Activated CD4-positive, CD25-positive, alpha-beta regulatory T cell treated with anti-CD3 and anti-CD28 coated beads, Interleukin-2, amount 50 U/mL, for 16 hours (primary cell): ENCODE results near the gene KLHL22.
"Not testable (repeated sequence)": the region's sequence is repeated elsewhere in the genome, so short reads cannot be mapped to it uniquely, and the experiment has no call there.

ENCODE experiments used
- DNase-seq: peaks from one replicate; pipeline ENCODE4 v3.0.0-alpha.2; 2020; ENCODE audit warnings: low read depth, low spot score

KLHL22 gene

DNA sequence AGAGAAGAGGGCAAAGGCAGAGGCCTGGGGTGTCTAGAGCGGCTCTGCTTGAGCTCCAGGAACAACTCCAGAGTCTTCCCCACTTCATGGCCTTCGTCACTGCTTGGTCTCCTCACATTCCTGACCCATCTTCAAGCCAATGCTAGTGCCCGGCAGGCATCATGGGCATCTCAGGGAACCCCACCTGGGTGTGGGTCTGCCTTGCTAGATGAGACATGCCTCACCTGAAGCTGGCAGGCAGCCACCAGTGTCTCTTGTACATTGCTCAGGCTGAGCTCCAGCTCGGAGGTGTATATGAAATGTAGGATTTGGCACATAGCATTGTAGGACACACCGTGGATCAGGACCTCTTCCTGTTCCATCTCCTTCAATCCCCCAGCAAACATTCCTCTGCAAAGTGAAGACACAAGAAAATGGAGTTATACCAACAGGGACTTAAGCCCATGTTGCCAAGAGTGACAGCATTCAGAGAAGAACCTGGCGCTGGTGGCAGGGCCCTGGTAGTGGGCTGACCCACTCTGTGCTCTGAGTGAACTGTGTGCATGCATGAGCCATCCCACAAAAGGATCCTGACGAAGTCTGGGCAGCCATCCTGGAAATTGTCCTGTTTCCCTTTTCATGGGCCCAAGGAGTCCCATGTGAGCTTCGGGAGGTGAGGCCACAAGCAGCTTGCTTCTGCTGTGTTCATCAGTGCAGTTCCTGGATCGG lies 24.3 kb downstream of the KLHL22 start:
- DNase-seq, result no peak

DNA sequence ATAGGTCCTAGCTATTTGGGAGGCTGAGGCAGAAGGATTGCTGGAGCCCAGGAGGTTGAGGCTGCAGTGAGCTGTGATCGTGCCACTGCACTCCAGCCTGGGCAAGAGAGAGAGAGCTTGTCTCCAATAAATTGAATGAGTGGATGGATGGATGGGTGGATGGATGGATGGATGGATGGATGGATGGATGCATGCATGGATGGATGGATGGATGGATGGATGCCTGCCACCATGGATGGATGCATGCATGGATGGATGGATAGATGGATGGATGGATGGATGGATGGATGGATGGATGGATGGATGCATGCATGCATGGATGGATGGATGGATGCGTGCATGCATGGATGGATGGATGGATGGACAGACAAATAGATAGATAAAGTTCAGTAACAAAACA lies 25.1 kb downstream of the KLHL22 start:
- not testable (repeated sequence) for DNase-seq

DNA sequence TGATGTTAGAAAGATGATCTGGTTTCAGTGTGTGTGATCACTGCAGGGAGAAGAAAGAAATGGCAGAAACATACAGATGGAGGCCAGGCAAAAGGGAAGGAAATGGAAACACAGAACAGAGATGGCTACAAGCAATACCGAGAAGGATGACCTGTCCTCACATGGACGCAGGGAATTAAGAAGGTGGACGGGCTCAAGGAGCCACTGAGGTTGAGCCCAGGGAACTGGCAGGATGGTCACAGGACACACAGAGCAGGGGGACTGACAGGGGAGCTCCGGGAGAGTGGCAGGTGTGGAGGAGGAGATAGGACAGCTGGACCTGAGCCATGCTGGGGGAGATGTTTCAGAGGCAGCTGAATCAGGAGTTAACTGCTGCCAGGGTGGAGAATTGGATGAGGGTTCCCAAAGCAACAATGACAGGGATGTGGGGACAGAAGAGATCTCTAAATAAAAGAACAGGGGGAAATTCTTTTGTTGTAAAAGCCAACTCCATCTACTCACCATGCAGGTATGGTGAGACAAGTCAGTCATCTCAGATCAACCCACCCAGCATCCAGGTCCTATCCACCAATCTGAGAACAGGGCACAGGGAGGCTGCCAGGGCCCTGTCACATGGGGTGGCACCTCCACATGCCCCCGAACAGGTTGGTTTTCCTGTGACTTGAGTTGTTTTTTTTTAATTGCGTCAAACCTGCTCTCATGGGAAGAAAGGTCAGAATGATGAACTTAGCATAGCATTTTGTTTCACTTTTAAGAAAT lies 26.3 kb downstream of the KLHL22 start:
- no peak for DNase-seq

DNA sequence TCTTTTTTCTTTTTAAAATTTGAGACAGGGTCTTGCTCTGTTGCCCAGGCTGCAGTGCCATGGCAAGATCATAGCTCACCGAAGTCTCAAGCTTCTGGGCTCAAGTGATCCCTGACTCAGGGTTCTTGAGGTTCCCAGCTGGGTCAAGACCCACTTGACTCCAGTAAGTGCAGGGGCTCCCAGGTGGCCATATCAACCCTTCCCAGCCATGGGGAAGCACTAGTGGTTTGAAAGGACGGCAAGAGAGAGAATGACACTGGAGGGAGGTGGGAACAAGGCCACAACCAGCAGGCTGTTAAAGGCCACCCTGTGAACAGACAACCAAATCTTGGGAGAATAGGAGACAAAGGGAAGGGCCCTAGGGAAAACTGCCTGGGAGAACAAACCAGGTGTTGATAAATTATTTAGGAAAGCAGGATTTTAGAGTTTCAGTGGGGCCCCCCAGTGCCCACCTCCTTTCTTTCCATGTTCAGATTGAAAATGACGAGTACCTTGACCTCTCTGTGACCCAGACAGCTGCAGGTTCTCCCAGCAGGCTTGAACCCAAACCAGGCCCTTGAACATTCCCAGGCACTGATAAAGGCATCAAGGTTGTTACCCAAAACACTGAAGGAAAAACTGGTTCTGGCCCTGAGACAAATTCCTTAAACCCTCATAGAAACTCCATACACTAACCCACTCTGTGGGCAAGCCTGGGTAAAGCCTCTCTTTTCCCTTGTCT lies 28.8 kb downstream of the KLHL22 start:
- DNase-seq, result no peak

DNA sequence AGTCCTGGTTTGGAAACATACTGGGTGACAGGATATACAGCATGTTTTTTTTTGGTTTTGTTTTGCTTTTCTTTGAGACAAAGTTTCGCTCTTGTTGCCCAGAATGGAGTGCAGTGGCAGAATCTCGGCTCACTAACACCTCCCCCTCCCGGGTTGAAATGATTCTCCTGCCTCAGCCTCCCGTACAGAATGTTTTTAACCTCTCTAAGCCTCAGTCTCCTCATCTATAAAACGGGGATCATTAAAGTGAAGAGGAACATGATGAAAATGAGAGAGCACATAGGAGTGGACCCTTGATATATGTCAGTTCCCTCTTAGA lies 29.9 kb downstream of the KLHL22 start:
- no peak for DNase-seq

DNA sequence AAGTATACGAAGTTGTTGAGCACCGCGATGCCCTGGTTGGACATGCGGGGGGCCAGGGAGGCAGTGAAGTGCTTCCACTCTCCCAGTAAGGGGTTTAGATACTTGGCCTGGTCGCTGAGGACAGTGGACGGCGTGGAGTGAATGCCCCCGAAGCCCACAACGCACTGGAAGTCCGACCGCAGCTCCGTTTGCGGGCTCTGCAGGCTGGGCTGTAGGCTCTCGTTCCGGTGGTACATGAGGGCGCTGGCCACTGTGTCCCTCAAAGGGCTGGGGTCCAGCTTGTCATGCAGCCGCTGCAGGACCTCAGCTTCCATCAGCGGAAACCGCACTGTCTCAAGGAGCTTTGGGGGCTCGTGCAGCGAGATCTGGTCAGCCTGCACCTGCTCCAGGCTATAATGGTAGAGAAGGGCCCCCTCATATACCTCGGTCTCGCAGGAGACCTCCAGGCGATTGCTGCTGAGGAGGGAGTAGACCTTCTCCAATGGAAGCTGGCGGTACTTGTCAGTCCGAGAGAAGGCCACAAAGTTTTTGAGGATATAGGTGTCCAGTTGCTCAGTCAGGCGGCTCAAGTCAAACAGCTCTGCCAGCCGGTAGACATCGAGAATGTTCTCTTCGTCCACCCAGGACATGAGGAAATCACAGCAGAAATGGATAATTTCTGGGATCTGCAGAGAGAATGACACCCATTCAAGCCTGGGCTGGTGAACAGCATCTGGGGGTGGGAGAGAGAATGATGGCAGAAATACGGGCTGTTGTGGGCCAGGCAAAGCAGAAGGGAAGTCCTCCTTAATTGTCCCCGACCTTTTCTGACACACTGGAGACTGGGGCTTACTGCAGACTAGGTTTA lies 30.5 kb downstream of the KLHL22 start:
- DNase-seq, result no peak

DNA sequence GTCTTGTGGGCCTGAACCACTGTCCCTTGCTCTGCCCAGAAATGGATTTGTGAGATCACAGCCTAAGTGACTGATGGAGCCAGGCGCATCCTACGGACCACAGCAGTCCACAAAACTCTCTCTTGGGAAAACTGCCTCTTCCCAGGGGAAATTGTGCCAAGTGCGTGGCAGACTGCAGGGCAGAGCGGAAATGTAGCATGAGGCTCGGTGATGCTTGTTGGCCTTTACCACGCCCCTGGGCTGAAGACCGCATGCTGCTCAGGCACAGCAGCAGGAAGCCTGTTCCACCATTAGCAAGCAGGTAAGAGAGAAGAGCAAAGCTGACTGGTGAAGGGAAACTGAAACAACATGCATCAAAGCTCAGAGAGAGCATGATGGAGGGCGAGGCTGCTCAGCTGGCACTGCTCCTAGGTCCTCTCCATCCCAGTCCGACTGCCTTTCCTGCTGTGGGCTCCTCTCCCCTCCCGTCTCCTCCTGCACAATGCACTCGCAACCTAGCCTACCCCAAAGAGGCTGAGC lies 31.4 kb downstream of the KLHL22 start:
- DNase-seq, result peak; percentile 39

DNA sequence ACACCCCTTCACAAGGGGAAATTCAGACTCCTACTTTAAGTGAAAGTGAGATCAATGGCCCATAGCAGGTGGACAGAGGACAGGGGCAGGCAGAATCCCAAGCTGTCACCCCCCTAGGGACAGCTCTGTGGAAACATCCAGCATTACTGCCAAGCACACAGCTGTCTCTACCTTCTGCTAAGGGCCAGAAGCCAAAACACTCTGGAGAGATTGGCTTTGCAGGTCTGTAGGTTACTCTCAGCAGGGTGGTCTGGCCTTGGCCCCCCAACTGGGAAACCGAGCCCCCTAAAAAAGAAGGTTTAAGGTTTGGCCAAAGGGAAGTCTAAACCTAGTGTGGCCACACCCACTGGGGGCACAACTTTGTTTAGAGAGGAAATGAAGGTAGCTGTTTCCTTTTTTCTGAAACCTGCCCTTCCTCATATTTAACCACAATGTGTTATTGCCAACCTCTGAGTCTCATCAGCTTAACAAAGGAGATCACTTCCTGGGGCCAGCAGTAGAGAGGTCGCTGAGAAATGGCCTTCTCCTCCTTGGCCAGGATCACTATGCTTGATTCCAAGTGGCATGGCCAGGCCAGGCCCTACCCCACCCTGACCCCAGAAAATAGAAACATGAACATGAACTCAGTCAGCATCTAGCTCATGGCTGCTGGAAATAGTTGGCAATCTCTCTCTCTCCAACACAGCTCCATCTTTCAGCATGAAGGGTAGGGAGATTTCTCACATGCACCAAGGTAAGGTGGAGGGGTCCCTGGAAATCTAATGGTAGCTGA lies 32.1 kb downstream of the KLHL22 start:
- DNase-seq, result no peak

DNA sequence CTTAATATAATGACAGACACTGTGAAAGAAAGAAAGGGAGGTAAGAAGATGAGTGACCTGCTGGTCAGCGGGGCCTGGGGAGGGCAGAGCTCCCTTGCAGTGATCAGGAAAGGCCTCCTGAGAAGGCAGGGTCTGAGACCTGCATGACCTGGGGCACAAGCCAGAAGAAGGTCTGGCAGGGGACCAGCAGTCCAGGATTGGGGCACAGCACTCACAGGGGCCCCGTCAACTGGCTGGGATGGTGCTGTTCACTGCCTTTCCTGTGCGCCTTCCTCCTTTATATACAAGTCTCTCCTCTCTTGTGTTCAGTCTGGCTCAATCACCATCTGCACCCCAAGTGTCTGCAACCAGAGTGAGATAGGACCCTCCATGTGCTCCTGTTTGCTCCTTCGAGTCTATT lies 35.7 kb downstream of the KLHL22 start:
- DNase-seq, result no peak

DNA sequence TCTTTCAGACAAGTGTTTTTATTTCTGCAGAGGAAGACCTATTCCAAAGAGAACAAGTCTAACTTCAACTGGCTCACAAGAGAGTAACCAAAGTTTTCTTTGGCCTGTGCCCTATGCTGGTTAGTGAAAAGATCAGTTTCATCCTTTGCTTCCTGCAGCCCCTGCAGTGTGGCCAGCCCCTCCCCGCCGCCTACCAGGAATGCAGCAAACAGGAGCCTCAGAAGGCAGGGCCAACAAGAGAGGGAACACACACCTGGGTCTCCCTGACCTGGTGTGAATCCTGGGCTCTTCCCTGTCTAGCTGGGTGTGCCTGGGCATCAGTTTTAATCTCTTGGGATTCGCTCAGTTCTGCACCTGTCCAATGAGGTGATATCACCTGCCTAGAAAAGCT lies 36.4 kb downstream of the KLHL22 start:
- no peak for DNase-seq

DNA sequence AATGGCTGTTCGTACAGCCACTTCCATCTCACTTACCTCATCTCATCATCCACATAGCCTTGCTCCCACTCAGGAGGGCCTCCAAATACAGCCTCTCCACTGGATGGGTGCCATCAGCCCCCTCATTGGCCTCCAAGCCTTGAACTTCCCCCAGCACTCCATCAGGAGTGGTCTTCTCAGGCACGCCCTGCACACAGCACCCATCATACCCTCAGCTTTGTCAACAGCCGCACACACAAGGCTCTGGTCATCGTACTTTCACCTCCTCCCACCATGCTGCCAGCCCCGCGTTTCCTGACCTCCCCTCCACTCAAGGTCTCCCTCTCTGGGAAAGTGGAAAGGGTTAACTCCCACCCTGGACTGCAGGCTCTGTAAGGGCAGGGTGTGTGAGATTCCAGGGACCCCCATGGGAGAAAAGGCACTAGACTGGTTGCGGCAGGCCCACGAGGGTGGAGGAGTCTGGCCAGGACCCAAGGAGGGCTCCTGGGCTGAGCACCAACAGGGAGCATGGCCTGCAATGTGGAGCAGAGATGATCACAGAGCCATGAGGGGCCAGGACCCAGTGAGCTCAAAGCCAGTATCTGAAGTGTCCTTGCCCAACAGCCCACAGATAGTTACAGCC lies 37.0 kb downstream of the KLHL22 start:
- no peak for DNase-seq

DNA sequence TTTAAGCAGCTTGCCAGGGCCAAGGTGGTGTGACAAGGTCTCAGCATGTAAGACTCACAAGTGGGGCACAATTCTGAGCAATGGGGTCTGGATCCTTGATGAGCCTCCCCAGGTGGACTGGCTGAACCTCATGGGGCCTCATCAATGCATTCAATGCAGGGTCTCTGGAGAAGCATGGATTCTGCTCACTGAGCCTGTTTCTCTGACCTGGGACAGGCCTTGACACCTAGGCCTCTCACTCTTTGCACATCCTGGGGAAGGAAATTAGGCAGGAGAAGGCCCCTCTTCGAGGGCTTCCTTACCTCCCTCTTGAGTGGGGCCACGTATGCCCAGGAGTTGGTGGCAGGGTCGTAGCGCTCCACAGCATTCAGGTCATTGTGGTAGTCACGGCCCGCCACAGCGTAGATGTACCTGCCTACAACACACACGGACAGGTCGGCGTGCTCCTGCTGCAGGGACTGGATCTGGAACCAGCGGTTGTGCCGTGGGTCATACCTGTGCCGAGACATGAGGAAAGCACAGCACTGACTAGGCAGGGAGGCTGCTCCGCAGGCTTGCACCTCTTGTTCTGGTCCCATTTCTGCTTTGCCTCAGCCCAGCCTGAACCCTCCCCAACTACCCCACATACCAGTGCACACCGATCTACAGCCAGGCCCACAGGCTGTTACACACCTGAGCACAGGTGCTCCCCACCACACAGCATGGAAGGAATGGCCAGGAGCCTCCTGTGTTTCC lies 37.9 kb downstream of the KLHL22 start:
- DNase-seq, result no peak

DNA sequence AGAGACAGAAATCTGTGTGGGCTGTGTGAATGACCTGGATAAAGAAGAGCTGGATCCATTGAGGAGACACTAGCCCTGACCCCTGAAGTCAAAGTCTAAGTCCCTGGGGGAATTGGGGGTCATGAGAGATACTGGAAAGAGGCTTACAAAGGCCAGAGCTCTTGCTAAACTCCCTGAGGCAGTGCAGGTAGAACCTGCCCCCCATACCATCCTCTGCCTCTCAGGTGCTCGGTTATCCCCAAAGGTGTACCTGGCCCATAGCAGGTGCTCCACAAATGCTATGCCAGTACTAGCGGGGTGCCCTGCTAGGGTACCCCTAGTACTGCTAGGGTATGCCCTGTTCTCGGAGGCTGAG lies 38.9 kb downstream of the KLHL22 start:
- no peak for DNase-seq

DNA sequence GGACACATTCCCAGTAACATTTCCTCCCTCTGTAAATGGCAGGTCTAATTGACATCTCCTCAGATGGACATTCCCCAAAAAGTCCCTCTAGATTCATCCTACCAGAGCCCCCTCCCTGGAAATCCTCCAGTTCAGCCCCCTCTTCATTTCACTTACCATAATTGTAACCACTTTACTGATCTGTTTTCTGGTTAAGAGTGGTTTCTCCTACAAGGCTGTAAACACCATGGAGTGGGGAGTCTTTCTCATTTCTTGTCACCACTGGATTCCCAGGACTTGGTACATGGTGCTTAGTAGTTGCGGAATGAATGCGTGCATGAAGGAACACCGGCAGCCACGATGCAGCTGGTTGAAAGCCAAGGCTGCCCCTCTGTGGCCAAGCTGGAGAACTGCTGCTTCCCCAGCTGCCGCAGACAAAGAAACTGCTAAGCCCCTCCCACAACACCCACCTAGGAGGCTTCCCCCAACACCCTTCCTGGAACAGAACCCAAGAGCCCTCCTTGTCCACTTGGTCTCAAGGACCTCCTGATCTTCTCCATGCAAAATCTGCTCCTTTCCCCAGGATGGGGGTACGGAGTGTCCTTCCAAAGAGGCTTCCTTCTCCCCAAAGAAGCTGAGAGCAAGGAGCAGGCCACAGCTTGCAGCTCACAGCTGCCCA lies 39.4 kb downstream of the KLHL22 start:
- DNase-seq, result peak; percentile 39

DNA sequence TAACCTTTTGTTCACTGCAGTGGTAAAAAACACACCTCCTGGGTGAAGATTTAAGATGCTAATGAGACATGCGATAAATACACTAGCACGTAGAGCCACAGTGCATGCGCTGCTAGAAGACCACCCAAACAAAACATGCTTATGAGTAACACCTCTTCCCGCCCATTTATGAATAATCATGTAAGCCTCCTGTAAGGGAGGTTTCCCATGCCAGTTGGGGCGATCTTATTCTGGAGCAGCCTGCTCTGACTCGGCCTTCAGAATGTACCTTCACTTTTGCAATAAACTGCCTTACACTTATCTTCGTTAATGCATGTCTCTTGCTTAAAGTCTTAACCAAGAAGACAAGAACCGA lies 39.9 kb downstream of the KLHL22 start:
- DNase-seq, result no peak

DNA sequence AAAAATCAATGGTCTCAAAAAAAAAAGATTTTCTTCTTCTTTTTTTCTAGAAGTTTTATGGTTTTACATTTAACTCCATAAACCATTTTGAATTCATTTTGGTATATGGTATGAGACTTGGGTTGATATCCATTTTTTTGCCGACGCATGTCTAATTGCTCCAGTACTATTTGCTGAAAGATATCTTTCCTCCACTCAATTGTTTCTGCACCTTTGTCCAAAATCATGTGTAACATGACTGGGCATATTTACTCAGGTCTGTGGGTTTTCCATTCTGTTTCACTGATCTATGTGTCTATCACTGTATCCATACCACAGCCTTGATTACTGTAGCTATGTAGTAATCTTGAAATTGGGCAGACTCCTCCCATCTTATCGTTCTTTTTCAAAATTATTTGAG lies 42.4 kb downstream of the KLHL22 start:
- DNase-seq, result no peak

DNA sequence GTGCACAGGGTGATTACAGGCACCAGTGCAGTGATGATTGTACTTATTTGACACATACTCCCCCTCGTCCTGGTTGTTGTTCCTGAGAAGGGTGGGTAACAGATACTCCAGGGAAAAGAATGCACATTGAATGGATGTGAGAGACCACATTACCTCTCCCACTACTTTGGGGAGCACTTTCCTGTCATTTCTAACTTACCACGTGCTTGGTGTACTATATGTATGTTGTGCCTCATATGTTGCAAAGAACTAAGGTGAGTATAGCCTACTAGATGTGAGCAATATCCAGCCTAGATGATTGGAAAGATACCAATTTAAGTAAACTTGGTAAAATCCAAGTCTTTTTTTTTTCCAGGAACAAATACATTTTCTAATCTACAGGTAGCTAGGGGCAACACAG lies 43.7 kb downstream of the KLHL22 start:
- DNase-seq, result no peak

DNA sequence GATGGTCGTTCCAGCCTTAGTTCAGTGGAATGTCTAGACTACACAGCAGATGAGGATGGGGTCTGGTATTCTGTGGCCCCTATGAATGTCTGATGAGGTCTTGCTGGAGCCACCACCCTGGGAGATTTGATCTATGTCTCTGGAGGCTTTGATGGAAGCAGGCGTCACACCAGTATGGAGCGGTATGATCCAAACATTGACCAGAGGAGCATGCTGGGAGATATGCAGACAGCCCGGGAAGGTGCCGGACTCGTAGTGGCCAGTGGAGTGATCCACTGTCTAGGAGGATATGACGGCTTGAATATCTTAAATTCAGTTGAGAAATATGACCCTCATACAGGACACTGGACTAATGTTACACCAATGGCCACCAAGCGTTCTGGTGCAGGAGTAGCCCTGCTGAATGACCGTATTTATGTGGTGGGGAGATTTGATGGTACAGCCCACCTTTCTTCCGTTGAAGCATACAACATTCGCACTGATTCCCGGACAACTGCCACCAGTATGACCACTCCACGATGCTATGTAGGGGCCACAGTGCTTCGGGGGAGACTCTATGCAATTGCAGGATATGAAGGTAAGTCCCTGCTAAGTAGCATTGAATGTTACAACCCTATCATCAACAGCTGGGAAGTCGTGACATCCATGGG lies 44.3 kb downstream of the KLHL22 start:
- not testable (repeated sequence) for DNase-seq

DNA sequence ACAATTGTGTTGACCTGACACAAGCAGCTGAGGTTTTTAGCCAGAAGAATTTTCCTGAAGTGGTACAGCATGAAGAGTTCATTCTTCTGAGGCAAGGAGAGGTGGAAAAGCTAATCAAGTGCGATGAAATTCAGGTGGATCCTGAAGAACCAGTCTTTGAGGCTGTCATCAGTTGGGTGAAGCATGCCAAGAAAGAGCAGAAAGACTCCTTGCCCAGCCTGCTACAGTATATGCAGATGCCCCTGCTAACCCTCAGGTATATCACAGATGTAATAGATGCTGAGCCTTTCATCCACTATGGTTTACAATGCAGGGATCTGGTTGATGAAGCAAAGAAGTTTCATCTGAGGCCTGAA lies 45.1 kb downstream of the KLHL22 start:
- DNase-seq, result no peak
